Glutamatergic neuron (in vitro differentiated cells): ENCODE measurements around the gene GLDC. TPM values are rescaled to one million over a fixed set of nuclear protein-coding genes. Genes with fewer than 3 reads are reported as not detected.

Source experiments
- DNase-seq: peaks from one replicate; pipeline ENCODE4 v3.0.0; 2022
- H3K27ac Mint-ChIP-seq: one replicate; pipeline ENCODE4 v1.8.0; 2020; ENCODE audit warnings: mild to moderate bottlenecking, mixed read lengths, inconsistent platforms; ENCODE audit not compliant: unreplicated experiment
- H3K27me3 Mint-ChIP-seq: one replicate; pipeline ENCODE4 v1.8.0; 2020; ENCODE audit warnings: mild to moderate bottlenecking, moderate library complexity, mixed read lengths, inconsistent platforms; ENCODE audit not compliant: unreplicated experiment
- H3K36me3 Mint-ChIP-seq: one replicate; pipeline ENCODE4 v1.8.0; 2020; ENCODE audit warnings: mild to moderate bottlenecking, mixed read lengths, inconsistent platforms; ENCODE audit not compliant: unreplicated experiment
- H3K4me1 Mint-ChIP-seq: one replicate; pipeline ENCODE4 v1.8.0; 2020; ENCODE audit warnings: mild to moderate bottlenecking, low read depth, mixed read lengths, inconsistent platforms; ENCODE audit not compliant: unreplicated experiment
- H3K4me3 Mint-ChIP-seq: one replicate; pipeline ENCODE4 v1.8.0; 2020; ENCODE audit warnings: mild to moderate bottlenecking, mixed read lengths, inconsistent platforms; ENCODE audit not compliant: unreplicated experiment
- H3K9me3 Mint-ChIP-seq: one replicate; pipeline ENCODE4 v1.8.0; 2020; ENCODE audit warnings: mild to moderate bottlenecking, moderate library complexity, mixed read lengths, inconsistent platforms; ENCODE audit not compliant: unreplicated experiment
- total RNA-seq: library from RNA; stranded (reverse); fragmentation: NEBNext Ultra II Directional; extraction: Animal tissue kit (Norgen Biotek cat#: 25700); gene quantifications from one replicate; pipeline ENCODE4 v1.2.1, GENCODE V29; 2021; ENCODE audit not compliant: unreplicated experiment
- TF ChIP-seq, protein P1 (sequence below): fragments of 200-600 bp; sonication (generic); IDR thresholded peaks from one replicate; pipeline ENCODE4 v1.5.0; 2021; ENCODE audit not compliant: partially characterized antibody, unreplicated experiment

GLDC gene
- total RNA-seq, 1 donor from 2014 or later, result 42.9 TPM

DNA sequence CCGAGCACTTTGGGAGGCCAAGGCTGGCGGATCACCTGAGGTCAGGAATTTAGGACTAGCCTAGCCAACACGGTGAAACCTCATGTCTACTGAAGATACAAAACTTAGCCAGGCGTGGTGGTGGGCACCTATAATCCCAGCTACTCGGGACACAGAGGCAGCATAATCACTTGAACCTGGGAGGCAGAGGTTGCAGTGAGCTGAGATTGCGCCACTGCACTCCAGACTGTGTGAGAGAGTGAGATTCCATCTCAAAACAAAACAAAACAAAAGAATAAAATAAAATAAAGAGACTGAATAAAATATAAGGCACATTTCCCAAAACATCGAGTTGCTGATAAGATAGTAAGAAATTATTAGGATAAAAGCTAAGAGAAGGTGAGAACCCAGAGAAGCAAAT, 32.3 kb upstream of the GLDC start:
- Mint-ChIP-seq H3K27me3 (peaks cover 4% of the 10 kb centered on the region), H3K9me3 (peaks cover 9% of the 10 kb centered on the region), H3K36me3 (no peaks in the 10 kb centered on the region), H3K27ac (no peak overlapping the region), H3K4me3 (no peak overlapping the region), H3K4me1 (no peaks in the 10 kb centered on the region)
- TF ChIP-seq, protein P1, sequence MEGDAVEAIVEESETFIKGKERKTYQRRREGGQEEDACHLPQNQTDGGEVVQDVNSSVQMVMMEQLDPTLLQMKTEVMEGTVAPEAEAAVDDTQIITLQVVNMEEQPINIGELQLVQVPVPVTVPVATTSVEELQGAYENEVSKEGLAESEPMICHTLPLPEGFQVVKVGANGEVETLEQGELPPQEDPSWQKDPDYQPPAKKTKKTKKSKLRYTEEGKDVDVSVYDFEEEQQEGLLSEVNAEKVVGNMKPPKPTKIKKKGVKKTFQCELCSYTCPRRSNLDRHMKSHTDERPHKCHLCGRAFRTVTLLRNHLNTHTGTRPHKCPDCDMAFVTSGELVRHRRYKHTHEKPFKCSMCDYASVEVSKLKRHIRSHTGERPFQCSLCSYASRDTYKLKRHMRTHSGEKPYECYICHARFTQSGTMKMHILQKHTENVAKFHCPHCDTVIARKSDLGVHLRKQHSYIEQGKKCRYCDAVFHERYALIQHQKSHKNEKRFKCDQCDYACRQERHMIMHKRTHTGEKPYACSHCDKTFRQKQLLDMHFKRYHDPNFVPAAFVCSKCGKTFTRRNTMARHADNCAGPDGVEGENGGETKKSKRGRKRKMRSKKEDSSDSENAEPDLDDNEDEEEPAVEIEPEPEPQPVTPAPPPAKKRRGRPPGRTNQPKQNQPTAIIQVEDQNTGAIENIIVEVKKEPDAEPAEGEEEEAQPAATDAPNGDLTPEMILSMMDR, result no peak
- DNase-seq, result no peak

DNA sequence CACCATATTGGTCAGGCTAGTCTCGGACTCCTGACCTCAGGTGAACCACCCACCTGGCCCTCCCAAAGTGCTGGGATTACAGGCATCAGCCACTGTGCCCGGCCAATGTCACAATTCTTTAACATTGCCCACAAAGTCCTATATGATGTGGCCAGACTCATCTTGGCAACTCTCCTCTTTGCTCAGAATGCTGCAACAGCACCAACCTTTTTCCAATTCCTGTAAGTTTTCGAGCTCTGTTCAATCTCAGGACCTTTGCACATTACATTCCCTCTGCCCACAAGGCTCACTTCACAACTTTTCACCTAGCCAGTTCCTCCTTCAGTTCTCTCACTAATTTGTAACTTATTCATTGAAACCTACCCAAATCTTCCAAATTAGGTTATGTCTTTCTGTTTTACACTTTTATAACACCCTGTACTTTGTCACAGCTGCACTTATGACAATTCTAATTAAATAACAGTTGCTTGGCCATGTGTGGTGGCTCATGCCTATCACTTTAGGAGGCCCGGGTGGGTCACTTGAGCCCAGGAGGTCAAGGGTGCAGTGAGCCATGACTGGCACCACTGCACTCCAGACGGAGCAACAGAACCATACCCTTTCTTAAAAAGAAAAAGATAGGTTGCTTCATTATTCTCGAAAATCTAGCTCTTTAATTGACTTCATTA, 30.9 kb upstream of the GLDC start:
- H3K9me3 Mint-ChIP-seq, result peaks cover 4% of the 10 kb centered on the region
- TF ChIP-seq, protein P1, result no peak
- DNase-seq, result no peak
- no peaks in the 10 kb centered on the region for H3K4me1 Mint-ChIP-seq
- H3K36me3 Mint-ChIP-seq, result no peaks in the 10 kb centered on the region
- H3K4me3 Mint-ChIP-seq, result no peak overlapping the region
- no peak overlapping the region for H3K27ac Mint-ChIP-seq
- peaks cover 3% of the 10 kb centered on the region for H3K27me3 Mint-ChIP-seq

DNA sequence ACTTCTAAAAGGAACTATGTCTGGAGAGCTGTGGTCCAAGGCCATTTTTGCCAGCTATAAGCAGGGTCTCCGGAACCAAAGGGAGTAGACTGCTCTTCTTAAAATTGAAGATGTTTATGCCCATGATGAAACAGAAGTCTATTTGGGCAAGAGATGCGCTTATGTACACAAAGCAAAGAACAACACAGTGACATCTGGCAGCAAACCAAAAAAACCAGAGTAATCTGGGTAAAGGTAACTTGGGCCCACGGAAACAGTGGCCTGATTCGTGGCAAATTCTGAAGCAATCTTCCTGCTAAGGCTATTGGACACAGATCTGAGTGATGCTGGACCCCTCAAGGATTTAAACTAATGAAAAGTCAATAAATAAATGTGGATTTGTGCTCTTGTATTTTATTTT, 29.7 kb upstream of the GLDC start:
- H3K4me1 Mint-ChIP-seq, result no peaks in the 10 kb centered on the region
- H3K9me3 Mint-ChIP-seq, result peaks cover 3% of the 10 kb centered on the region
- DNase-seq, result no peak
- H3K27ac Mint-ChIP-seq, result no peak overlapping the region
- H3K4me3 Mint-ChIP-seq, result no peak overlapping the region
- TF ChIP-seq, protein P1, result no peak
- peaks cover 3% of the 10 kb centered on the region for H3K27me3 Mint-ChIP-seq
- no peaks in the 10 kb centered on the region for H3K36me3 Mint-ChIP-seq

DNA sequence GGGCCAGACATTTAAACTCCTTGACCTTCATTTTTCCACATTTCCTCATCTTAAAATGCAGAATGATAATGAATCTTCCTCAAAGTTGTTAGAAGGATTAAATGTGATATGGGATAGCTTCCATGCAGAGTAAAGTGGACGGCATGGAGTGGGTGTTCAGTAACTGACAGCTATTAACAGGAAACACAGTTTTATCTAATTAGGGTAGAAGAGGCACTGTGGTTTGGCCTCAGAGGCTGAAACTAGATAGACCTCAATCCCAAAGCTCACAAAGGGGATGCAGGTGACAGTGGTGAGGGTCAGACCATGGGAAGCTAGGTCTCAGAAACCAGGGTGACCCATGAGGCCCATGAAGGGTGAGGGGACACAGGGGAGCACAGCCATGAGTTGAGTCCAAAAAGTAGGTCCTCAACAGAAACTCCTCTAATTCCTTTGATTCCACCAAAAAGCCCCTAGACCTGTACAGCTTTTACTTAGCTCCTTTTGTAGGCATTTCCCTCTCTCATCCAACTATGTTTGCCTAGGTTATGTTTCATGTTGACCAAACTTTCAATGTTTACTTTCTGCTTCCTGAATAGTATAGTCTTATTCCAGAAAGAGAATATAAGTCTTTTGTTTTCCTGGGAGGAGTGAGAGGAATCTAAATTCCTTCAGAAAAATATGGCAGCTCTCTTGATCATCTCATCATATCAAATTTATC, 27.9 kb upstream of the GLDC start:
- Mint-ChIP-seq H3K4me3 (no peak overlapping the region), H3K27ac (no peak overlapping the region), H3K36me3 (no peaks in the 10 kb centered on the region), H3K27me3 (peaks cover 3% of the 10 kb centered on the region), H3K4me1 (no peaks in the 10 kb centered on the region), H3K9me3 (peaks cover 3% of the 10 kb centered on the region)
- no peak for DNase-seq
- TF ChIP-seq, protein P1, result no peak

DNA sequence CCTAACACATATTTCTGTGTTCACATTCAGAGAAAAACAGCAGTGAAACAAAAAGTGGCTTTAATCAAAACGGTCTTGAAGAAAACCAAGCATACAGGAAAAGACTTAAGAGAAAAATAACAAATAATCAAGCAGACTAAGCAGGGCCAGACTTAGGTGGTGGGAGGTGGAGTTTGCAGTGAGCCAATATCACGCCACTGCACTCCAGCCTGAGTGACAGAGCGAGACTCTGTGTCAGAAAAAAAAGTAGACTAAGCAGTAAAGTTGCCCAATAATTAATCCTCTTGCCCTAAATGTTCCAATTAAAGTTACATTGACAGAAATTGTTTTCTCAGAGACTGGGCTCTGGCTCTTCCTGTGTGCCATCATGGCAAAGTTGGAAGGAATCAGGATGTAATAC, 26.6 kb upstream of the GLDC start:
- Mint-ChIP-seq H3K4me1 (no peaks in the 10 kb centered on the region), H3K4me3 (peak overlapping the region; percentile 30), H3K36me3 (no peaks in the 10 kb centered on the region), H3K27ac (no peak overlapping the region), H3K27me3 (peaks cover 3% of the 10 kb centered on the region), H3K9me3 (no peaks in the 10 kb centered on the region)
- DNase-seq, result no peak
- TF ChIP-seq, protein P1, result no peak
